ENCODE data around the gene SACS.

The SACS gene, protein sequence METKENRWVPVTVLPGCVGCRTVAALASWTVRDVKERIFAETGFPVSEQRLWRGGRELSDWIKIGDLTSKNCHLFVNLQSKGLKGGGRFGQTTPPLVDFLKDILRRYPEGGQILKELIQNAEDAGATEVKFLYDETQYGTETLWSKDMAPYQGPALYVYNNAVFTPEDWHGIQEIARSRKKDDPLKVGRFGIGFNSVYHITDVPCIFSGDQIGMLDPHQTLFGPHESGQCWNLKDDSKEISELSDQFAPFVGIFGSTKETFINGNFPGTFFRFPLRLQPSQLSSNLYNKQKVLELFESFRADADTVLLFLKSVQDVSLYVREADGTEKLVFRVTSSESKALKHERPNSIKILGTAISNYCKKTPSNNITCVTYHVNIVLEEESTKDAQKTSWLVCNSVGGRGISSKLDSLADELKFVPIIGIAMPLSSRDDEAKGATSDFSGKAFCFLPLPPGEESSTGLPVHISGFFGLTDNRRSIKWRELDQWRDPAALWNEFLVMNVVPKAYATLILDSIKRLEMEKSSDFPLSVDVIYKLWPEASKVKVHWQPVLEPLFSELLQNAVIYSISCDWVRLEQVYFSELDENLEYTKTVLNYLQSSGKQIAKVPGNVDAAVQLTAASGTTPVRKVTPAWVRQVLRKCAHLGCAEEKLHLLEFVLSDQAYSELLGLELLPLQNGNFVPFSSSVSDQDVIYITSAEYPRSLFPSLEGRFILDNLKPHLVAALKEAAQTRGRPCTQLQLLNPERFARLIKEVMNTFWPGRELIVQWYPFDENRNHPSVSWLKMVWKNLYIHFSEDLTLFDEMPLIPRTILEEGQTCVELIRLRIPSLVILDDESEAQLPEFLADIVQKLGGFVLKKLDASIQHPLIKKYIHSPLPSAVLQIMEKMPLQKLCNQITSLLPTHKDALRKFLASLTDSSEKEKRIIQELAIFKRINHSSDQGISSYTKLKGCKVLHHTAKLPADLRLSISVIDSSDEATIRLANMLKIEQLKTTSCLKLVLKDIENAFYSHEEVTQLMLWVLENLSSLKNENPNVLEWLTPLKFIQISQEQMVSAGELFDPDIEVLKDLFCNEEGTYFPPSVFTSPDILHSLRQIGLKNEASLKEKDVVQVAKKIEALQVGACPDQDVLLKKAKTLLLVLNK (N-terminal part only)

DNA sequence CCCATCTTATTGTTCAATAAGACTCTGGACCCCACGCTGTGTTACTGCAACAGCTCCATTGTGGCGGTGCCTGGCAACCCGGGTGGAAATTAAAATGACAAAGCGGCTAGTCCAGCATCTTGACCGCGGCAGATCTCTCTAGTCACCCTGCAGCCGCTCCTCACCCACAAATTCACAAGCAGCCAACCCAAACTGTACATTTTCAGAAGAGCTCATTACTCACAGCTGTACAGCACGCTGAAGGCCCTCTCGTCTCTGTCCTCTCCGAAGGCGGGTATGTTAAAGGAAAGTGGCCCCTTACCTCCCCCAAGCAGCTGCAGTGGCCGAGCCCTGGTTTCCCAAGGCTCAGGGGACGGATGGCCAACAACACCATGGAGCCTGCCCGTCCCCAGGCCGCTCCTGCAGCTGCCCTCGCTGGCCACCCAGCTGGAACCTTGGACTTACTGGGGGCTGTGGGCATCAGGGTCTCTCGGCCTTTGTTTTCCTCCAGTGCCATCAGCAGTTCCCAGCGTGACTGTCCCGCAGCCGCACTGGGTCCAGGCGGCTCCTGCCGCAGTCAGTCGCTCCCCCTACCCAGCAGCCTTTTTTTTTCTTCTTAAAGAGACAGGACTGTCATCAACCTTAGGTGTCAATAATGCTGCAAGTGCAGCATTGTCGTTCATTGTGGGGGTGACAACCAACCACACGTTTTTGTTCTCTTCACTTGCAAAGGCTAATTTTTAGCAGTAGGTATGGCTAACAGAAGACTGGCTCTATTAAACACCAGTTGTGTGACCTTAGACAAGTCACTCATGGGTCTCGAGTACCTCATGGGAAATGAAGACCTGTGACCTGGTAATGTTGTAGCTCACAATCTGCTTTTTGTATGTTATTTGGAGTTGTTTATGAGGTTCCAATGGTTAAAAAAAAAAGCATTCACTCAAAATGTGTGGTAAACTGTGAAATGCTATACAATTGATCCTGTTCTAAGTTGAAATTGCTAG, at the start of gene SACS:
Gene SACS (minus strand): TSS at position 532 of the 983 bp plus-strand sequence. CDS start 22,463 bp downstream, outside the sequence.
- no peak for DNase-seq

DNA sequence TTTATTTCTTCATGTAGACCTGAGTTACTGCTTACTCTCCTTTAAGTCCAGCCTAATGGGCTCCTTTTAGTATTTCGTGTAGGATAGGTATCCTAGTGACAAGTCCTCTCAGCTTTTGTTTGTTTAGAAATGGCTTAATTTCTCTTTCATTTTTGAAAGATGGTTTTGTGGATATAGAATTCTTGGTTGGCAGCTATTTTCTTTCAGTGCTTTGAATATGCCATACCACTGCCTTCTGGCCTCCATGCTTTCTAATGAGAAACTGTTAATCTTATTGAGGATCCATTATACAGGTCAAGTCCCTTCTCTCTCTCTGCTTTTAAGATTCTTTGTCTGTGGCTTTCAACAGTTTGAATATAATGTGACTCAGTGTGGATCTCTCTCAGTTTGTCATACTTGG, 46.8 kb upstream of the SACS start:
- DNase-seq: no peak

DNA sequence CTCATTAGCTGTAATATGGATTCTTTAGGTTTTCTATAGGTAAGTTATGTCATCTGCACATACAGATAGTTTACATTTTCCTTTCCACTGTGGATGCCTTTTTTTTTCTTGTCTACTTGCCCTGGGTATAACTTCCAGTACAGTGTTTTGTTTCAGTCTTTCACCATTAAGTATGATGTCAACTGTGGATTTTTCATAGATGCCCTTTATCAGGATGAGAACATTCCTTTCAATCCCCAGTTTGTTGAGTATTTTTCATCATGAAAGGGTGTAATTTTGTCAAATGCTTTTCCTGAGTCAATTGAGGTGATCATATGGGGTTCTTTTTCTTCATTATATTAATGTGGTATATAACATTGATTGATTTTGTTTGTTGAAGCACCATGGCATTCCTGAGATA, 43.6 kb upstream of the SACS start:
- no peak for DNase-seq

DNA sequence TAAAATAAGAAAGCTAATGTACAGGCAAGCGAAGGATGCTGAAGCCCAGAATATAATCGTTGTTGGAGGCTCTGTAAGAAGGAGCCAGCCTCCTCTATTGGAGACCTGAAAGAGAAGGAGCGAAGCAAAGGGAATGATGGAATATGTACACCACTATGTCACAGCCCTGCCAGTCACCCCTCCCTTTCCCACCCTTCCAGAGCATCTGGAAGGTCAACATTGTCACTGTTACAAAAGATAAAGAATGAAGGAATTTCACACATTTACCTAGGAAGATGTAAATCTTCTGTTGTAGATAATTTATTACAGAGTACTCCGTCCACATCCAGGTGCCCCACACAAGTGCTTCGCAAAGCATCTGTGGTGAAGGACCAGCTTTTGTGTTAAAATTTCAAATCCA, 39.7 kb upstream of the SACS start:
- DNase-seq: no peak

DNA sequence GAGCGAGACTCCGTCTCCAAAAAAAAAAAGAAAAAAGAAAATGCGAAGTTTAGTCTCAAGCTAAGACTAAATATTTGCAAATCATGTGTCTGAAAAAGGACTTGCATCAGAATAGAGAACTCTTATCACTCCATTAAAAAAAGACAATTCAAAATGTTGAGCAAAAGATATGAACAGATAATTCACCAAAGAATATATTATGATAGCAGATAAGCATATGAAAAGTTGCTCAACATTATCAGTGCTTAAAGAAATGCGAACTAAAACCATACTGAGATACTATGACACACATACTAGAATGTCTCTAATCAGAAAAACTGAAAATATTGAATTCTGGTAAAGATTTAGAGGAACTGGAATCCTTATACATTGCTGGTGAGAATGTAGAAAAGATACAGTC, 38.7 kb upstream of the SACS start:
- no peak for DNase-seq

DNA sequence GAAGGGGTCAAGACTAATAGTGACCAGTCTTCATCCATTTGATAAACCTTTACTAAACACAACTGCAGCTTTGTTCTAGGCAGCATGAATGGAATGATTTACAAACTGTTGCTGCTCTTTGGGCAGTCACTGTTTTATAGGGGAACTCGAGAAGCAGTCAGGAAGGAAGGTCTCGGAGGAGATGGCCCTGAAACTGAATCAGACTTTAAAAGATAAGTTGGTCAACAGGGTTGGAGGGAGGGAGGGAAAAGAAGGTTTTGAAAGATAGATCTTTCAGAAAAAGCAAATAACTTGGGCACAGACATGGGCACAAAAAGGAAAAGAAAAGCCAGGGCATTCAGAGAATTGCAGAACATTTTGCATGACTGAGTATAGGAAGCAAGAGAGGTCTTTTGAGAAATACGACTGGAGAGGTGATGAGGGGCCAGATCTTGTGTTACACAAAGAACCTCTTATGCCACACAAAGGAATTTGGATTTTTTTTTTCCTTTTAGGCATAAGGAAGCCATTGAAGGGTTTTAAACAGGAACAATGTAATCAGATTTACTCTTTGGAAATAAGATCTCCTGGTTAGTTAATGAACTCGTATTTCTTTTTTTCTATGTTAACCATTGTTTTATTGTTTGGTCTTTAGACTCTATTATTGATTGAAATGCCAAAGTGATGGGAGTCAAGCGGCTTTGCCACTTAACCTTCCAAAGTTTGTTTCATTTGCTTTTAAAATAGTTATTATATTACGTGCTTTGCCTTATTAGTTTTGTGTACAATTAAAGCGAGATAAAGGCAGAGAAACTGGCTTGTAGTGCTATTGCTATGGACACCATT, 37.5 kb upstream of the SACS start:
- DNase-seq: no peak

DNA sequence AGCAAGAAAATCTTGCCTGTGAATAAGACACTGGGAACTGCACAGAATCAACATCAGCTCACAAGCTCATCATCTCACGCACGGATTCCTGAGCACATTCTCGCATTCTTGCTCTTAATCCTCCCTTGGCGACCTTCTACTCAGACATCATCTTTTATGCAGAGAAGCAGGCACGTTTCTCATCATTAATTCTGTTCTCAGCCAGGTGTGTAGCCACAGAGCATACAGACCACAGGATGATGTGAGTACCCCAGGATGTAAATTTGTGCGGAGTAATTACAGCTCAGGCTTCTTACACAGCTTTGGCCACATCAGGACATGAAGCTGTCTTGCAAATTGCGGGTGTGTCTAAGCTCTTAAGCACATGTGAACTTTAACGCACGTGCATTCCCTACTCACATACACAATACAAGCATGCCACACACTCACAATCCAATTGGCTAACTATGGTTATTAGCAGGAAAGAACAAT, 36.5 kb upstream of the SACS start:
- DNase-seq: no peak

DNA sequence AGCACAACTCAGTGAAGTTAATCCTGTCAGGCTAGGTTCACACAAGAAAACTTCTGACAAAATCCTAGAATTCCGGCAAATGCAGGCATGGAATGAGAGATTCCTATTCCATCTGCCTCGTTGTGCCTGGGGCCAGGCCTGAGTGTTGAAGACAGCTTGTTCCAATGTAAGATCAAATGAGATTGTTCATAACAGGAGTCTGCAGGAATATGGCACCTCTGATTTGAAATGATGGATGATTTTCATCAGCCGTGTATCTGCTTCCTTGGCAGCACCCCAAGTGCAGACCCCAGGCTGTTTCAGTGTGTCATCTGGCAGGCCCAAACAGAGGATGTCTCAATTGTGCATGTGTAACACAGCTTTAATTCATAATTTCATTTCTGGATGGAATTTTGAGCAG, 35.3 kb upstream of the SACS start:
- no peak for DNase-seq

DNA sequence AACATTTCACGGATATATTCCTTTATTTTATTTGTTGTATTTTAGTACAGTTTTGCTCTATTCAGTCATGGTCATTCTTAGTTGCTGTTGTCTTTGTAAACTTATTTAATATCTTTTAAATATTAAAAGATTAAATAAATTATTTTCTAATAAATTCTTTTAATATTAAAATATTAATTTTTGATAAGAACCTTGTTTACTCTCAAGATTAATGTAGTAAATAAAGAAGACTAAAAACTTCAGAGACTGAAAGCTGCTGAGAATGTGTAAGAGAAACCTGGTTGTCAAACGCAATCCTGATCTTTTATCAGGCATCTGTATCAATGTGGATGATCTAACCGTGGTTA, 34.4 kb upstream of the SACS start:
- DNase-seq: no peak

DNA sequence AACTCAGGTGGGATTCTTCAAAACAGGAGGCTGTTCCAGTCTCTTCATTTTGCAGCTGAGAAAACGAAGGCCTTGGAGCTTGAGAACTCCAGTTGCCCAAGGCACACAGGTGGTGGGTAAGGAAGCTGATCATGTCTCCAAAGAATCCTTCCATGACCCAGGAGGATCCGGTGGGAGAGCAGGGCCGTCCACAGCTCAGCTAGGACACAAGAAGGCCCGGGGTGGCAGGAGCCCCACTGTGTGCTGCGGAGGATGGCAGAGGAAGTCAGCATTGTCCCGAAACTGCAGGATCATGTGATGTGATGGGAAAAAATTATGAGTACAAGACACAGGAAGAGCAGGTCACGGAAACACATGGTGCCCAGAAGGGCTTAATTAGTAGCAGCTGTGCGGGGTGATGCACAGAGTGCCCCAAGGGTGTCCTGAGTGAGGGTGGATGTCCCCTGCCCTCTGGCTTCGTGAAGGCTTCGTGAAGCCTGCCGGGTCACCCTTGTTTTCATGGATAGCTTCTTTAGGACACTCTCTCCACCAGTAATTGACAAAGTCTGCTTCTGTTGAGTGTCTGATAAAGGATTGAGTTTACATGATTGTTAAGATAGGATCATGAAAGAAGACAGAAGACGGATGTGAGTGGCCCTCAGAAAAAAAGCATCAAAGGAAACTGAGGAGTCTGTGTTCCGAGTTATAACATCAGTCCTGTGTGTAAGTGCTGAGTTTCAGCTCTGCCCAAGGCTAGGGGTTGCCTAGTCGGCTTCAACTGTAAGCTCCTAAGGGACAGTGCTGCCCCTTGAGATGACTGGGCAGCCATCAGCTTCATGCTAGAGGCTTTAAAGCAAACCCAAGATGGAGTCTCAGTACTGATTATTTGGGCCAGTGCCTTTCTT, 33.8 kb upstream of the SACS start:
- DNase-seq: no peak

DNA sequence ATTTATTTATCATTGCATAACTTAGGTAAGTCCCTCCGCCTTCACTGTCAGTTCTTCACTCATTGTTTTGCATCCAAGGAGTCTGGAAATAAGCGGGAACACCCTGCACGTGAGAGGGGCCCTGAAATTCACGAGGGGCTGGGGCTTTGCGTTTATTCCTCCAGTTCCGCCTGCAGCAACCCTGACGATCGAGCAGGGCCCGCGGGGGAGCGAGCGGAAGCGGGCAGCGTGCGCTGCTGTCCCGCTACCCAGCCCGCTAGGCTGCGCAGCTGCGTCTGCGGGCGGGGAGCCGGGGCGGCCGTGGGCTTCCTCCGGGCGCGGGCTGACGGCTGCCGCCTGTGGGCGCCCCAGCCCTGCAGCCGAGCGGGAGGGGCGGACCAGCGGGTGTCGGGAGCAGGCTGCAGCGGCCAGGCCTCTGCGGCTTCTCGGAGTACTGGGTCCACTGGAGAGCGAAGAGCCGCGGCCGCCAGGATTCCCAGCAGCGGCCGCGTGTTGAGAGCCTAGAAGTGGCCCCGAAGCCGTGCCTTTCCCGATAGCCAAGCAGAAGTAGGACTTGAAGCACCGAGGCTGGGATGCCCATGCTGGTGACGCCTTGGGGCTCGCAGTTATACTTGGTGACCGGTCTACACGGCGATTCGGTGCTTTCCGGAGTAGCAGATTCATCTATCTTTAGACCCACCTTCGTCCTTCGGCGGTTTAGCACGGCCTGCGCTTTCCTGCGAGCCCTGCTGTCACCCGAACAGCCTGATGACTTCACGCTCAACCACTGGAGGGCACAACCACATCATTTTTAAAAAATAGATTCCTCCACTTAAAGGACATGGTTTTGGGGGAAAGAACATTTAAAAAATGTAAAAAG, 32.9 kb upstream of the SACS start:
- DNase-seq: peak; percentile 83

DNA sequence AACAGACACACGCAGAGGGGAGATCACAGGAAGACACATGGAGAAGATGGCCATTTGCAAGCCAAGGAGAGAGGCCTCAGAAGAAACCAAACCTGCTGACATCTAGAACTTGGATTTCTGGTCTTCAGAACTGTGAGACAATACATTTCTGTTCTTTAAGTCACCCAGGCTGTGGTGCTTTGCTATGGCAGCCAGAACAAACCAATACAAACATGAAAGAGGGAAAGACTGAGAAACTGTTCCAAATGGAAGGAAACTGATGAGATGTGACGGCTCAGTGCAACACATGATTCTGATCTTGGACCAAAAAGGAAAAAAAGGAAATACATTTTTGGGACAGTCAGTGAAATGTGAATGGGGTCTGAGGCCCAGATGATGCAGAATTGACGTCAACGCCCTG, 30.2 kb upstream of the SACS start:
- no peak for DNase-seq

DNA sequence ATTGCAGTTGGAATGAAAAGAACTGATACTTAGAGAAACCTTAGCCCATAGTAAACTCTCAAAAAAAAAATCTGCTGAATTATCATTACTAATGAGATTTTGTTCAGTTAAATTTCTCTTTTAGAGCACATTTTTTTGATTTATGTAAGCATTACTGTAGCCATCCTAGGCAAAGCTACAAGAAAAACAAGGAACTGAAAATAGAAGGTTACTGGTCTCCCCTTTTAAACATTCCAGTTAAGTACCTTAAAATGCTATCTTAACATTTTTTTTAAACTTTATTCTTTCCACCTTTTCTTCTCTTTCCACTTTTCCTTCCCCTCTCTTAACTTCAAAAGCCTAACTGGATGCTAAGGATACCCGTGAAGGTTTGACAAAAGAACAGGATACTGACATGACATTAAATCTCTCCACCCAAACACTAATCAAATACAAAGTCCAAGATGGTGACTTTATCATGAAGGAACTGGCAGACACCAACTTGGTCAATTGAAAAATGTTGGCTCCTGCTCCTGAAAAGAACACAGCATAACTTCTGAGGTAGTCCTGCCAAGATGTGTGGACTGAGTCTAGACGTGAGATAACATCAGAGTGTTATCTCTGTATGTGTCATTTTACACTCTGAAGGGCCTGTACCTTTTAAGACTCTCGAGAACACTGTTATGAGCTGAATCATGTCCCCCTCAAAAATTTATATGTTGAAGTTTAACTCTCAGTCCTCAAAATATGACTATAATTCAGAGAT, 29.5 kb upstream of the SACS start:
- DNase-seq: no peak

DNA sequence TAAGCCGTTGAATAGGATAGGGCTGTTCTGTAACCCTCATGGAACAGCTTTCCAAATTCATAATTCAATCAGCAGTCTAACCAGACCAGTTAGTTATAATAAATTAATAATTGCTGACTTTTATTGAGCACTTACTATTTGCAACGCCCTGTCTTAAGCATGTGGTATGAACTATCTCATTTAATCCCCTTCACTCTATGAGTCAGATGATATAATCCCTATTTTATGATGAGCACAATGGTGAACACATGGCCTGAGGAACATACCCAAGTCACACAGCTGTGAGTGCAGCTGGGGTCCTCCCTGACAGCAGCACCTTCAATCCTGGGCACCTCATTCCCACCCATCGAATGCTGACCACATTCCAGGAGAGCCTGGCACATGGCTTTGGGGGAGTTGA, 28.0 kb upstream of the SACS start:
- DNase-seq: no peak

DNA sequence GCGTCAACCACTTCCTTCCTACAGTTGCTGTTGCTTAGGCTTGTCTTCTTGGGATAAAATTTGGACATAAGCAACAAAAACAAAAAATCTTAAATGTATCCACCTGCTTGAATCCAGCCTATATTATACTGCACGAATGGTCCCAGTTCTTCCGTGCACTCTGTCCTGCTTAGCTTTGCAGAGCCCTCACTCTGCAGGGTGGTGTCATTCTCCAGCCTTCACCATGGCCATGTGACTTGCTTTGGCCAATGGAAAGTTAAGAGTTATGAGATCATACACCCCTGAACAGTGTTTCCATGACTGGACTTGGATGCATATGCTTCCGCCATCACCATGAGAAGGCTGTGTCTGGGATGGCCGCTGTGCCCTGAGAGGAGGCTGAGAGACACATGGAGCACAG, 27.4 kb upstream of the SACS start:
- no peak for DNase-seq

DNA sequence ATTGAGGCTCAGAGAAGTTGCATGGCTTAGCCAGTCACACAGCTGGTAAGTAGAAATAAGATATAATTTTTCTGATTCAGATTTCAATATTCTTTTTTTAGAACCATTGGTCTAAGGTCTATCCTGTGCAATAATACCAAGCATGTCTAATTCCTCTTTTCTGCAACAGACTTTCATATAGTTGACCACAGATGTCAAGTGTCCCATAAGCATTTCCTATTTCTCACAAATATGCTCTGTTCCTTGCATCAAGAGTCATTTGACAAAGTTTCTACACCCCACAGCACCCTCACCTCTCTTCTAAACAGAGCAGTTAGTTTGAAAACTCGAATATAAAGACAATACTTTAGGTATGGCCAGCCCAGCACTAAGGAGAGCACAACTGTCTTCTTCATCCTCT, 26.8 kb upstream of the SACS start:
- no peak for DNase-seq

DNA sequence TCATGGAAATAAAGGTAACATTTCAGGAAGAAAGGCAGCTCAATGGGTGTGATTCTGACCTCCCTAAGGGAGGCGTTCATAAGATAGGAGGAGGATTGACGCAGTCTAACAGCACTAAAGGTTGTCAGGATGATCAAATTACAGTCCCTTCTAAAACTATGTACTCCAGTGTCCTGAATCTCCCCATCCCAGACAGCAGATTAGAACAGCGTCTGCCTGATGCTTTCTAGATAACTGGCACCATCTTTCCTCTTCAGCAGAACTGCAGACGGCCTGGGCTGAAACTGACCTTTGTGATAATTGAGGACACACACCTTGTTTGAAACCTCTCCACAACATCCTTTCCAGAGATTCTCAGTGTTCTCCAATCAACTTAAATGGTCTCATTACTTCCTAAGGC, 25.5 kb upstream of the SACS start:
- DNase-seq: no peak

DNA sequence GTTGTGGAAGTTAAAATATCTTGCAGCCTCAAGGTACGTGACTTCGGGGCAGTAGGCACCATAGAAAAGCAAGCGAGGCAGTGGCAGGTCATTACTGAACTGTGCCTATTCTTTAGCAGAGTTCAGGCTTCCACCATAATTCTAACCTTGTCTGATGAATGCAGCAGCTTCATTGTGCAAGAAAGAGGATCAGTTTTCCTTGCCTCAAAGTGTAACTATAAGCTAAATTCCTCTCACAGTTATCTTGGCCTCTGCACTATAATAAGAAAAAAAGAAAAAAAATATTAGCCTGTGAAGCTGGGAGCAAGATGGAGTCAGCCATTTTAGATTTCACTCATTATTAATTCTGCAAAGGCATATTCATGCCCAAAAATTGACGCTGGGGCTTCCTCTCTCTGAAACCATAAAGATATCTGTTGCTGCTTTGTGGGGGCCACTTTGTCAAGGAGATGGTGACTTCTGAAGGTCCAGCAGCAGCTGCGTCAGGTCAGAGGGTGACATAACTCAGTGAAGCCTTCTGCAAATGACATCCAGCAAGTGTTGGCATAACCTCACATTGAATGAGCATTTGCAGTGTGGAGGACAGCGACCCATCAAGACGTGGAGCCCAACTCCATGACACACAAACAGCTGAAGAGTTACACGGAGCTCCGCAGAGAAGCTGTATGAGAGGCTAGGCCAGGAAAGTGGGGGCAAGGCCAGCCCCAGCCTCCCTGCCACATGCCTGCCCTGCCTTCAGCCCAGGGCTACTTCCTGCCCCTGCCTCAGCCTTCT, 23.1 kb upstream of the SACS start:
- DNase-seq: no peak

Data from activated effector memory CD4-positive, alpha-beta T cell treated with anti-CD3 and anti-CD28 coated beads, Interleukin-2, amount 50 U/mL, for 16 hours (primary cell).